Measurements from ENCODE around the gene VPS35L.

GRCh38 chr16:19657831-19658230 is 102.3 kb downstream of the VPS35L start:
- TF ChIP-seq POLR2A (IDR thresholded peaks at IDR 0.05) (no peak), CTCF (IDR thresholded peaks at IDR 0.05) (no peak), POLR2AphosphoS5 (IDR thresholded peaks at IDR 0.05) (no peak)

All from prostate gland (tissue), 2 donors.